Tibial nerve (tissue), 4 donors: ENCODE results near the gene AGO3.

Experiments used
- CTCF ChIP-seq, 5 experiments: fragments of 200-600 bp in 3 of 5; fragments of 450-650 bp in 2 of 5; sonication (generic) in 3 of 5; IDR thresholded peaks; one replicate each; pipeline ENCODE4 v1.5.1; 2016 to 2019; ENCODE audit warnings: antibody characterized with exemption in 5 of 5, mild to moderate bottlenecking in 3 of 5, moderate library complexity in 2 of 5
- EP300 ChIP-seq, 2 donors: sonication (generic); formaldehyde crosslinking; IDR thresholded peaks; one replicate each; pipeline ENCODE4 v1.6.1; 2017; ENCODE audit warnings: antibody characterized with exemption in 2 of 2, mild to moderate bottlenecking in 1 of 2
- POLR2A ChIP-seq, 2 donors: fragments of 450-650 bp; IDR thresholded peaks; one replicate each; pipeline ENCODE4 v1.6.1; 2017; ENCODE audit warnings: antibody characterized with exemption in 2 of 2, mild to moderate bottlenecking in 2 of 2, moderate library complexity in 2 of 2

DNA sequence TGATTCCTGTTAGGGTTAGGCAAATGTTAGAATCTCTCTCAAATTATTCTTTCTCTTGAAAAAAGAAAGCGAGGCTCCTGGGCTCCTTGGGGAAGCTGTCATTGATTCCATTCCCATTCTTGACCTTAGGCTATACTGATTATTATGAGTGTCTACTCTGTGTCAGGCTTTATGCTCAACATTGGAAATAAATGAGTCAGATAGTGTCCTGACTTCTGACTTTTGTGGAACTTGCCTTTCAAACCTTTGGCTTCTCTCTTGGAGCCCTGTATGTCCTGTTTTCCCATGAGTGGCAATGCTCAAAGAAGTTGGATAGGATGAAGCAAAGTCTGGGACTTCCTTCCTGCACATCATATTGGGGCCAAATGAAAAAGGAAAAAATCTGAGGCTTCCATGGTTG lies 36.2 kb upstream of the AGO3 start:
- TF ChIP-seq CTCF (IDR thresholded peaks at IDR 0.05) (no peak), EP300 (IDR thresholded peaks at IDR 0.05) (no peak), POLR2A (IDR thresholded peaks at IDR 0.05) (no peak)
